ENCODE results near the gene APOC4.

DNA sequence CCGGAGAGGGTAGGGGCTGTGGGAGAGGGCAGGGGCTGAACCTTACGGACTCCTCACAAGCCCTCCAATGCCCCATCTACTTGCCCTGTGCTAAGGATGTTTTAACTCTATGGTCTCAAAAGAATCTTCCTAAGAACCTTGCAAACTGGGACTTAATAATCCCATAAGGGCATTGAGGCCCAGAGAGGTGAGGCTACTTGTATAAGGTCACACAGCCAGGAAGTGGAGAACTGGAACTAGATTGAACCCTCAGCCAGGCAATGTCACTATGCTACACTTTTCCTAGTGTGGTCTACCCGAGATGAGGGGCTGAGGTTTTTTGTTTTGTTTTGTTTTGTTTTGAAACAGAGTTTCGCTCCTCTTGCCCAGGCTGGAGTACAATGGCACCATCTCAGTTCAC, 10.5 kb upstream of the APOC4 start:
- TF ChIP-seq, protein P1, sequence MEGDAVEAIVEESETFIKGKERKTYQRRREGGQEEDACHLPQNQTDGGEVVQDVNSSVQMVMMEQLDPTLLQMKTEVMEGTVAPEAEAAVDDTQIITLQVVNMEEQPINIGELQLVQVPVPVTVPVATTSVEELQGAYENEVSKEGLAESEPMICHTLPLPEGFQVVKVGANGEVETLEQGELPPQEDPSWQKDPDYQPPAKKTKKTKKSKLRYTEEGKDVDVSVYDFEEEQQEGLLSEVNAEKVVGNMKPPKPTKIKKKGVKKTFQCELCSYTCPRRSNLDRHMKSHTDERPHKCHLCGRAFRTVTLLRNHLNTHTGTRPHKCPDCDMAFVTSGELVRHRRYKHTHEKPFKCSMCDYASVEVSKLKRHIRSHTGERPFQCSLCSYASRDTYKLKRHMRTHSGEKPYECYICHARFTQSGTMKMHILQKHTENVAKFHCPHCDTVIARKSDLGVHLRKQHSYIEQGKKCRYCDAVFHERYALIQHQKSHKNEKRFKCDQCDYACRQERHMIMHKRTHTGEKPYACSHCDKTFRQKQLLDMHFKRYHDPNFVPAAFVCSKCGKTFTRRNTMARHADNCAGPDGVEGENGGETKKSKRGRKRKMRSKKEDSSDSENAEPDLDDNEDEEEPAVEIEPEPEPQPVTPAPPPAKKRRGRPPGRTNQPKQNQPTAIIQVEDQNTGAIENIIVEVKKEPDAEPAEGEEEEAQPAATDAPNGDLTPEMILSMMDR (IDR thresholded peaks at IDR 0.05) = no peak
- TF ChIP-seq POLR2A (IDR thresholded peaks at IDR 0.05) = no peak

All from testis (tissue), 2 donors.